Neural progenitor cell (in vitro differentiated cells): ENCODE data around the gene FJX1. TPM values are rescaled to one million over a fixed set of nuclear protein-coding genes. Genes with fewer than 3 reads are reported as not detected.

Experiments used
- DNase-seq: peaks from one replicate; pipeline ENCODE4 v3.0.0-alpha.2; 2016; ENCODE audit warnings: low spot score
- H2AFZ ChIP-seq: fragments of 200-600 bp; sonication (generic); replicated peaks from 2 replicates; pipeline ENCODE4 v1.6.1; 2016; ENCODE audit warnings: antibody characterized with exemption
- H3F3A ChIP-seq: fragments of 200-600 bp; sonication (generic); 2 replicates; pipeline ENCODE4 v1.6.1; 2016; ENCODE audit warnings: antibody characterized with exemption, low read depth
- H3K27ac ChIP-seq: fragments of 200-600 bp; sonication (generic); 2 replicates; pipeline ENCODE4 v1.5.1; 2016; ENCODE audit warnings: mild to moderate bottlenecking
- H3K27me3 ChIP-seq: fragments of 200-600 bp; sonication (generic); 2 replicates; pipeline ENCODE4 v1.6.1; 2016; ENCODE audit warnings: mild to moderate bottlenecking, moderate library complexity
- H3K36me3 ChIP-seq: fragments of 200-600 bp; sonication (generic); 2 replicates; pipeline ENCODE4 v1.5.1; 2016
- H3K4me1 ChIP-seq: fragments of 200-600 bp; sonication (generic); 2 replicates; pipeline ENCODE4 v1.6.1; 2016; ENCODE audit warnings: mixed run types
- H3K4me2 ChIP-seq: fragments of 200-600 bp; sonication (generic); 2 replicates; pipeline ENCODE4 v1.6.1; 2016
- H3K4me3 ChIP-seq: fragments of 200-600 bp; sonication (generic); 2 replicates; pipeline ENCODE4 v1.5.1; 2016
- H3K79me2 ChIP-seq: fragments of 200-600 bp; sonication (generic); 2 replicates; pipeline ENCODE4 v1.6.1; 2016; ENCODE audit warnings: low read depth
- H3K9ac ChIP-seq: fragments of 200-600 bp; sonication (generic); 2 replicates; pipeline ENCODE4 v1.6.1; 2016
- H3K9me3 ChIP-seq: fragments of 200-600 bp; sonication (generic); 2 replicates; pipeline ENCODE4 v1.5.1; 2016; ENCODE audit warnings: low read depth
- H4K20me1 ChIP-seq: fragments of 200-600 bp; sonication (generic); 2 replicates; pipeline ENCODE4 v1.6.1; 2016; ENCODE audit warnings: low read depth
- H3K27ac Mint-ChIP-seq: 3 replicates; pipeline ENCODE4 v1.8.0; 2021; ENCODE audit warnings: mixed read lengths
- H3K27me3 Mint-ChIP-seq: 2 replicates; pipeline ENCODE4 v1.8.0; 2022; ENCODE audit warnings: low read depth, mild to moderate bottlenecking, inconsistent platforms, moderate library complexity, mixed read lengths; ENCODE audit not compliant: insufficient read depth
- H3K36me3 Mint-ChIP-seq: 3 replicates; pipeline ENCODE4 v1.8.0; 2021; ENCODE audit warnings: mixed read lengths
- H3K4me1 Mint-ChIP-seq: 3 replicates; pipeline ENCODE4 v1.8.0; 2021; ENCODE audit warnings: mixed read lengths
- H3K4me3 Mint-ChIP-seq: 3 replicates; pipeline ENCODE4 v1.8.0; 2021; ENCODE audit warnings: mild to moderate bottlenecking, moderate library complexity, mixed read lengths
- H3K9me3 Mint-ChIP-seq: 3 replicates; pipeline ENCODE4 v1.8.0; 2020; ENCODE audit warnings: mixed read lengths
- CTCF ChIP-seq: fragments of 200-600 bp; sonication (generic); IDR thresholded peaks from 2 replicates; pipeline ENCODE4 v1.5.1; 2017; ENCODE audit warnings: antibody characterized with exemption, mild to moderate bottlenecking
- EZH2 ChIP-seq: fragments of 200-600 bp; sonication (generic); IDR thresholded peaks from 2 replicates; pipeline ENCODE4 v1.6.1; 2017; ENCODE audit warnings: antibody characterized with exemption, mild to moderate bottlenecking, moderate library complexity
- EZH2phosphoT487 ChIP-seq: fragments of 200-600 bp; sonication (generic); IDR thresholded peaks from 2 replicates; pipeline ENCODE4 v1.6.1; 2017; ENCODE audit warnings: antibody characterized with exemption
- total RNA-seq: library from RNA; depleted of rRNA; stranded (reverse); fragments of >200 nt; gene quantifications from 2 replicates; pipeline ENCODE4 v1.2.3, GENCODE V29; 2015; ENCODE audit warnings: low replicate concordance

The FJX1 gene
- total RNA-seq, 1 donor from 2014 or later = 53.3 TPM

DNA sequence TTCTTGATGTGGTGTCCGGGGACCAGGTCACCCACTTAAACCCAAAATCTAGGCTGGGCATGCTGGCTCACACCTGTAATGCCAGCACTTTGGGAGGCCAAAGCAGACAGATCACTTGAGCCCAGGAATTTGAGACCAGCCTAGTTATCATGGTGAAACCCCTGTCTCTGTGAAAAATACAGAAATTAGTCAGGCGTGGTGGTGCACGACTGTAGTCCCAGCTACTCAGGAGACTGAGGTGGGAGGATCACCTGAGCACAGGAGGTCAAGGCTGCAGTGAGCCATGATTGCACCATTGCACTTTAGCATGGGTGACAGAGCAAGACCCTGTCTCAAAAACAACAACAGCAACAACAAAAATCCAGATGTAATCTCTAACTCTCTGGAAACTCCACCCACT lies 30.3 kb upstream of the FJX1 start:
- H3K4me2 ChIP-seq = no peak overlapping the region
- H3K9me3 Mint-ChIP-seq = no peaks in the 10 kb centered on the region
- no peaks in the 10 kb centered on the region for H3F3A ChIP-seq
- no peak overlapping the region for H3K4me3 Mint-ChIP-seq
- H3K4me3 ChIP-seq = no peak overlapping the region
- no peak overlapping the region for H2AFZ ChIP-seq
- TF ChIP-seq EZH2phosphoT487 (no peak), CTCF (no peak), EZH2 (no peak)
- no peaks in the 10 kb centered on the region for H4K20me1 ChIP-seq
- no peaks in the 10 kb centered on the region for H3K9me3 ChIP-seq
- no peak overlapping the region for H3K27ac Mint-ChIP-seq
- no peaks in the 10 kb centered on the region for H3K79me2 ChIP-seq
- peaks cover 3% of the 10 kb centered on the region for H3K27me3 Mint-ChIP-seq
- no peaks in the 10 kb centered on the region for H3K27me3 ChIP-seq
- no peak for DNase-seq
- peaks cover 34% of the 10 kb centered on the region for H3K4me1 ChIP-seq
- H3K36me3 Mint-ChIP-seq = no peaks in the 10 kb centered on the region
- no peaks in the 10 kb centered on the region for H3K36me3 ChIP-seq
- peaks cover 16% of the 10 kb centered on the region for H3K4me1 Mint-ChIP-seq
- no peak overlapping the region for H3K27ac ChIP-seq
- no peak overlapping the region for H3K9ac ChIP-seq

DNA sequence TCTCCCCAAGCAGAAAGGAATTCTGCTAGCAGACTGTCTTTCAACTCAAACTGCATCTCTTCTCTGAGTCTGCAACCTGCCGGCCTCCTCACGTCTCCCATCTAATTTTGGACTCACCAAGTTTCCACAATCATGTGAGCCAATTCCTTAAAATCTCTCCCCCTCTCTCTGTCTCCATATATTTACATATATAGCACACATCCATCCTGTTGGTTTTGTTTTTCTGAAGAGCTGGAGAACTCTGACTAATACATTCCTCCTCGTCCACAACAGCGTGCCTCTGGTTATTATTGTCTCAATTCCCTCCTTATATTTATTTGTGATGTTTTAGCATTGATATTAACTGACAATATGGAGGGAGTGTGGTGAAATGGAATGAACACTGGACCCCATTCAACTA lies 29.6 kb upstream of the FJX1 start:
- no peaks in the 10 kb centered on the region for H3K36me3 Mint-ChIP-seq
- no peak overlapping the region for H3K27ac Mint-ChIP-seq
- no peak overlapping the region for H3K4me3 Mint-ChIP-seq

DNA sequence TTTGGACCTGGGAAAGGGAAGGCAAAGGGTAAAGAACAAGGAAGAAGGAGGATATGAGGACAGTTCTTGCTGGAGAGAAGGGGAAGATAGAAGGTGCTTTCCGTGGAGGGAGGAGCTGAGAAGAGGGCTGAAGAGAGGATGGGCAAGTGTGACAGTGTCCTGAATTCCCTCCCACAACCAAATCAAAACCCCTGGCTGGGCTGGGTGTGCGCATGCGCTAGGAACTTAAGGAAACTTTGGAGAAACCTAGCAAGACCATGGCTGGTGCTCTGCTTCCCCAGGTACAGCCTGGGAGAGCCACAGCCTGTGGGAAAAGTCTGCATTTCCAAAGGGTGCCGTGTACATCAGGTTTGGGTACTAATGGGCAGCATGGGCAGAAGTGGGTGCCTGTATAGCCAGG lies 29.0 kb upstream of the FJX1 start:
- Mint-ChIP-seq H3K4me1 (peaks cover 16% of the 10 kb centered on the region), H3K4me3 (no peak overlapping the region), H3K27ac (peak overlapping the region; percentile 7), H3K36me3 (no peaks in the 10 kb centered on the region), H3K9me3 (no peaks in the 10 kb centered on the region), H3K27me3 (peaks cover 3% of the 10 kb centered on the region)
- Histone ChIP-seq H4K20me1 (no peaks in the 10 kb centered on the region), H3K36me3 (no peaks in the 10 kb centered on the region), H3K4me1 (peaks cover 34% of the 10 kb centered on the region), H3K9me3 (no peaks in the 10 kb centered on the region), H2AFZ (no peak overlapping the region), H3K27me3 (no peaks in the 10 kb centered on the region), H3K9ac (no peak overlapping the region), H3F3A (no peaks in the 10 kb centered on the region), H3K27ac (no peak overlapping the region), H3K79me2 (no peaks in the 10 kb centered on the region), H3K4me3 (no peak overlapping the region), H3K4me2 (no peak overlapping the region)
- no peak for TF ChIP-seq EZH2phosphoT487
- TF ChIP-seq CTCF = no peak
- TF ChIP-seq EZH2 = no peak
- DNase-seq = no peak

More for the DNA sequence above, 29.6 kb upstream of the FJX1 start:
- TF ChIP-seq EZH2phosphoT487 (no peak), EZH2 (no peak), CTCF (no peak)
- Histone ChIP-seq H3K27me3 (no peaks in the 10 kb centered on the region), H3F3A (no peaks in the 10 kb centered on the region), H2AFZ (no peak overlapping the region), H3K4me1 (peaks cover 34% of the 10 kb centered on the region), H3K4me2 (peak overlapping the region; percentile 35), H3K27ac (no peak overlapping the region), H4K20me1 (no peaks in the 10 kb centered on the region), H3K36me3 (no peaks in the 10 kb centered on the region), H3K79me2 (no peaks in the 10 kb centered on the region), H3K9me3 (no peaks in the 10 kb centered on the region), H3K4me3 (no peak overlapping the region), H3K9ac (no peak overlapping the region)
- no peak for DNase-seq
- Mint-ChIP-seq H3K9me3 (no peaks in the 10 kb centered on the region), H3K27me3 (peaks cover 3% of the 10 kb centered on the region), H3K4me1 (peaks cover 16% of the 10 kb centered on the region)
